K562 (cell line): Measurements from ENCODE around the gene HSD11B1L. TPM values are rescaled to one million over a fixed set of nuclear protein-coding genes. Genes with fewer than 3 reads are reported as not detected.

Source experiments
- ARNT ChIP-seq, 2 experiments: fragments of 450-650 bp; IDR thresholded peaks; 2 replicates each; pipeline ENCODE4 v1.6.1; 2016; ENCODE audit warnings: mild to moderate bottlenecking in 1 of 2
- CGGBP1 ChIP-seq: fragments of 250-450 bp; sonication (Bioruptor Pico); IDR thresholded peaks from 2 replicates; pipeline ENCODE4 v1.9.0; 2021; ENCODE audit warnings: mild to moderate bottlenecking
- E2F1 ChIP-seq: sonication (generic); formaldehyde crosslinking; IDR thresholded peaks from 2 replicates; pipeline ENCODE4 v1.8.1; 2023; ENCODE audit warnings: mild to moderate bottlenecking, missing genetic modification reagents, moderate library complexity
- ELK3 ChIP-seq: fragments of 450-650 bp; formaldehyde crosslinking; IDR thresholded peaks from 2 replicates; pipeline ENCODE4 v1.4.0; 2020; ENCODE audit warnings: mild to moderate bottlenecking
- GABPB2 ChIP-seq: fragments of 250-450 bp; sonication (Bioruptor Pico); conservative IDR thresholded peaks from 2 replicates; pipeline ENCODE4 v1.5.1; 2021; ENCODE audit warnings: mild to moderate bottlenecking
- LEF1 ChIP-seq: fragments of 450-650 bp; IDR thresholded peaks from 2 replicates; pipeline ENCODE4 v1.6.1; 2016; ENCODE audit warnings: mild to moderate bottlenecking
- STAG1 ChIP-seq: sonication (generic); formaldehyde crosslinking; IDR thresholded peaks from 2 replicates; pipeline ENCODE4 v1.5.0; 2020; ENCODE audit warnings: missing genetic modification reagents, borderline replicate concordance
- ZBTB43 ChIP-seq: sonication (generic); formaldehyde crosslinking; IDR thresholded peaks from 2 replicates; pipeline ENCODE4 v1.8.0; 2023; ENCODE audit warnings: mild to moderate bottlenecking, missing genetic modification reagents
- ZHX1 ChIP-seq: fragments of 150-350 bp; conservative IDR thresholded peaks from 2 replicates; pipeline ENCODE4 v1.6.1; 2014; ENCODE audit warnings: low read length
- ZKSCAN8 ChIP-seq: fragments of 200-800 bp; sonication (Bioruptor generic); IDR thresholded peaks from 2 replicates; pipeline ENCODE4 v1.6.1; 2016; ENCODE audit warnings: missing genetic modification characterization, missing compliant biosample characterization
- polyA plus RNA-seq, 8 experiments: library from polyadenylated mRNA; depleted of rRNA in 4 of 8; stranded (reverse) in 5 of 8; unstranded in 3 of 8; fragments of >200 nt; fragmentation: Nextera tagmentation in 2 of 8; fragmentation: Illumina TruSeq in 1 of 8; extraction: Ambion mirVana in 2 of 8; extraction: Trizol in 1 of 8; gene quantifications; 2 replicates each; pipeline versions ENCODE4 v1.2.1 to v1.2.3, GENCODE V29; 2011 to 2014; ENCODE audit warnings: inconsistent platforms in 1 of 8, missing spikeins in 1 of 8
- total RNA-seq, 7 experiments: library from RNA; depleted of rRNA in 6 of 7; stranded (reverse); fragments of >200 nt in 6 of 7; fragmentation: Illumina TruSeq in 2 of 7; extraction: Trizol in 2 of 7; gene quantifications; 2 replicates each; pipeline versions ENCODE4 v1.2.1 to v1.2.3, GENCODE V29; 2011 to 2021; ENCODE audit warnings: low replicate concordance in 1 of 7

HSD11B1L gene
- total and polyA plus RNA-seq, 9 of the 15 experiments (the other 6 are each of a cell fraction or from before 2014, with no cell fraction given): 0.31 to 7.7 (median 2.3) TPM

GRCh38 chr19:5690125-5690954 is 9.5 kb downstream of the HSD11B1L start, which contains the start of gene RPL36 (continued):
- TF ChIP-seq ZHX1 (no peak), CGGBP1 (no peak), ARNT (IDR thresholded peaks at IDR 0.05) (no peak; a peak in 1 of 4 replicates), E2F1 (CRISPR knock-in tag) (0 out of 2 replicates have a peak, but pooled peaks have one; percentile 72), GABPB2 (CRISPR knock-in tag) (no peak), LEF1 (0 out of 2 replicates have a peak, but pooled peaks have one; percentile 41), ZBTB43 (CRISPR knock-in tag) (no peak), STAG1 (no peak), ZKSCAN8 (CRISPR knock-in tag) (no peak), ELK3 (CRISPR knock-in tag) (no peak)
